Stimulated activated CD4-positive, alpha-beta T cell treated with anti-CD3 and anti-CD28 coated beads, Interleukin-15, amount 100 ng/mL, for 48 hours (primary cell): Measurements from ENCODE around the gene IGSF5.

Experiments
- DNase-seq, 2 donors: peaks; one replicate each; pipeline ENCODE4 v3.0.0-alpha.2; 2020; ENCODE audit warnings: low read depth in 2 of 2

The IGSF5 gene

GRCh38 chr21:39822042-39822441 lies 77.1 kb downstream of the IGSF5 start:
- no peak for DNase-seq

- DNase-seq = no peak
Observed at GRCh38 chr21:39825250-39825649, 80.3 kb downstream of the IGSF5 start.

- DNase-seq = no peak
Observed at GRCh38 chr21:39834543-39834942, 89.6 kb downstream of the IGSF5 start.

GRCh38 chr21:39837861-39838359 lies 92.9 kb downstream of the IGSF5 start:
- DNase-seq = no peak

GRCh38 chr21:39840373-39841097 lies 95.6 kb downstream of the IGSF5 start:
- DNase-seq = no peak

GRCh38 chr21:39842741-39843459 lies 97.9 kb downstream of the IGSF5 start:
- no peak for DNase-seq

- no peak for DNase-seq
Observed at GRCh38 chr21:39843483-39843882, 98.5 kb downstream of the IGSF5 start.

- DNase-seq = no peak
Observed at GRCh38 chr21:39843916-39844315, 98.9 kb downstream of the IGSF5 start.

- DNase-seq = no peak
Observed at GRCh38 chr21:39845571-39846130, 100.7 kb downstream of the IGSF5 start.

- DNase-seq = no peak
Observed at GRCh38 chr21:39847877-39848276, 102.9 kb downstream of the IGSF5 start.

- no peak for DNase-seq
Observed at GRCh38 chr21:39849014-39849655, 104.2 kb downstream of the IGSF5 start.

- DNase-seq = no peak
Observed at GRCh38 chr21:39850333-39850732, 105.3 kb downstream of the IGSF5 start.

GRCh38 chr21:39851002-39851618 lies 106.1 kb downstream of the IGSF5 start:
- DNase-seq = no peak
